ENCODE measurements around the gene DNAJC18.
"Not testable (repeated sequence)": the region's sequence is repeated elsewhere in the genome, so short reads cannot be mapped to it uniquely, and the experiment has no call there.

Gene DNAJC18

GRCh38 chr5:139439013-139439903 is at the start of gene DNAJC18:
Gene DNAJC18, minus strand, starts transcription at chr5:139439525. Its CDS starts 80 bp downstream, at chr5:139439445.
- DNase-seq: peak; percentile 95

- no peak for DNase-seq
Measured at GRCh38 chr5:139488260-139488659, 48.9 kb upstream of the DNAJC18 start.

- no peak for DNase-seq
Measured at GRCh38 chr5:139486201-139486600, 46.9 kb upstream of the DNAJC18 start.

DNA sequence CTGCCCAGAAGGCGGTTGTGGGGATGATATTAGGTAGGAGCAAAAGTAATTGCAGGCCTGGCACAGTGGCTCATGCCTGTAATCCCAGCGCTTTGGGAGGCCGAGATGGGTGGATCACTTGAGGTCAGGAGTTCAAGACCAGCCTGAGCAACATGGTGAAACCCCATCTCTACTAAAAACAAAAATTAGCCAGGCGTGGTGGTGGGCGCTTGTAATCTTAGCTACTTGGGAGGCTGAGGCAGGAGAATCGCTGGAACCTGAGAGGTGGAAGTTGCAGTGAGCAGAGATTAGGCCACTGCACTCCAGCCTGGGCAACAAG is 43.5 kb upstream of the DNAJC18 start:
- not testable (repeated sequence) for DNase-seq

GRCh38 chr5:139482050-139482889 is 42.9 kb upstream of the DNAJC18 start, which contains the start of gene STING1:
Gene STING1, minus strand, starts transcription at chr5:139482758. Its CDS starts 1,054 bp downstream, at chr5:139481704.
- DNase-seq: peak; percentile 81

GRCh38 chr5:139481580-139482049 is 42.3 kb upstream of the DNAJC18 start:
- no peak for DNase-seq

DNA sequence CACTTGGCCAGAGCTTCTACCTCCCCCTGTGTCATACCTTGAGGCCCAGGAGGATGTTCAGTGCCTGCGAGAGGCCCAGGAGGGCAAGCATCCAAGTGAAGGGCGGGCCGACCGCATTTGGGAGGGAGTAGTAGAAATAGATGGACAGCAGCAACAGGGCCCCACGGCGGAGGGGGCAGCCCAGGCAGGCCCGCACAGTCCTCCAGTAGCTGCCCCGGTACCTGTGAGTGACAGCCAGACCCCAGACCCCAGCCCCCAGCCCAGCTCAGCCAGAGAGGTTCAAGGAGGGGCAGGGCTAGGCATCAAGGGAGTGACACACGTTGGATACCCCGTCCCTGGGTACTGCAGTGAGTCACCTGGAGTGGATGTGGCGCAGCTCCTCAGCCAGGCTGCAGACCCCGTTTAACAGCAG is 41.8 kb upstream of the DNAJC18 start:
- no peak for DNase-seq

- not testable (repeated sequence) for DNase-seq
Measured at GRCh38 chr5:139479729-139480128, 40.4 kb upstream of the DNAJC18 start.

DNA sequence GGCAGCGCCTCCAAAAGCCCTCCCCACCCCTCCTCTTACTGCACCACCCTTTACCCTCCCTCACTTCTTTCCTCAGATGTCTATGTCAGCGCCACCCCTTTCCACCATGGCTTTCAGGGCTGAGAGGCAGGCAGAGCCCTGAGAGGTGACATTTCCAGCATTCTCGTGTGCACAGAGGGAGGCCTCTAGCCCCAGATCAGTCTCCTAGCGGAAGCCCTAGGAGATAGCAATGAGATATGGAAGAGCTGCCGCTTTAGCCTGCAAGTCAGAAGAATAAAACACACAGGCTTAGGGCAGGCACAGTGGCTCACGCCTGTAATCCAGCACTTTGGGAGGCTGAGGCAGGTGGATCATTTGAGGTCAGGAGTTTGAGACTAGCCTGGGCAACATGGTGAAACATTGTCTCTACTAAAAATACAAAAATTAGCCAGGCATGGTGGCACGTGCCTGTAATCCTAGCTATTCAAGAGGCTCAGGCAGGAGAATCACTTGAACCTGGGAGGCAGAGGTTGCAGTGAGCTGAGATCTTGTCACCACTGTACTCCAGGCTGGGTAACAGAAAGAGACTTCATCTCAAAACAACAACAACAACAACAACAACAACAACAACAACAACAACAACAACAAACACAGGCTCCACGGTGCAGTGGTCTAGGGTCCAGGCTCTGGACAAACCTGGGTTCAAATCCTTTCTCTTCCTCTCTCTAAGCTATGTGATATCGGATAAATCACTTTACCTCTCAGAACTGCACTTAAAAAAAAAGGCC is 39.5 kb upstream of the DNAJC18 start:
- DNase-seq: not testable (repeated sequence)

- no peak for DNase-seq
Measured at GRCh38 chr5:139475865-139476617, 36.7 kb upstream of the DNAJC18 start.

GRCh38 chr5:139474890-139475791 is 35.8 kb upstream of the DNAJC18 start:
- no peak for DNase-seq

DNA sequence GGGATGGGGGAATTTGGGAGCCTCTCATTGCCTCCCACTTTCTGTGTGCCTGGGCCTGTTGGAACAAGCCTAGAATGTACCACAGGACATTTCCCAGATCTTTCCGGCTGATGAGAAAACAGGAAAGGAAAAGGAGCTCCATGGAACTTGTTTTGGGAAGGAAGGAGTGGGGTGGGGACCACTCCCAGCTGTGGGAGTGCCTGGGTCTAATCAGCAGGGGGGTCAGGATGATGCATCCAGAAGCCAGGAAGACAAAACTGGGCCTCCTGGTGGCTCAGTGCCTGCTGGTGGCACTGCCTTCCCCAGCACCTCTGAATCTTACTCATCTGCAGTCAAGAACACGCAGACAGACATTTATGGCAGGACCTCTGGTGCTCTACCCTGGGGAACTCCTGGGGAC is 34.2 kb upstream of the DNAJC18 start:
- DNase-seq: no peak

GRCh38 chr5:139473105-139473504 is 33.8 kb upstream of the DNAJC18 start:
- no peak for DNase-seq

DNA sequence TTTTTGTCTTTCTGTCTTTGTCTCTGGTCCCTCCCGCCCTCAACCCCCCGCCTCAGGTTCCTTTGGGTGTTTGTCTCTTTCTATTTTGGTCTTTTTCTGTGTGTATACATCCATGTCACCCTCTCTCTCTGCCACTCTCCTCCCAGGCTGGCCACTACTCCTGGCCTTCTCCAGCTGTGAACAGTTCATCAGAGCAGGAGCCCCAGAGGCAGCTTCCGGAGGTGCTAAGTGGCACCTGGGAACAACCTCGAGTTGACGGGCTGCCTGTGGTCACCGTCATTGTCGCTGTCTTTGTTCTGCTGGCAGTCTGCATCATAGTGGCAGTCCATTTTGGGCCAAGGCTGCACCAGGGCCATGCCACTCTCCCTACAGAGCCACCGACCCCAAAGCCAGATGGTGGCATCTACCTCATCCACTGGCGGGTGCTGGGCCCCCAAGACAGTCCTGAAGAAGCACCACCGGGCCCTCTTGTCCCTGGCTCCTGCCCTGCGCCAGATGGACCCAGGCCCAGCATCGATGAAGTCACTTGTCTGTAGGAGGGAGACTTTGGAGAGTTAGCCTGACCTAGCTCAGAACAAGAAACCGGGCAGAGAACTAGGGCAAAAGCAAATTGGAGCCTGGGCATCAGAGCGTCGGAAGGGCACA is 33.2 kb upstream of the DNAJC18 start:
- no peak for DNase-seq

- no peak for DNase-seq
Measured at GRCh38 chr5:139470821-139471300, 31.5 kb upstream of the DNAJC18 start, which contains the start of gene SMIM33. Gene SMIM33, plus strand, starts transcription at chr5:139471004. Its CDS starts 118 bp downstream, at chr5:139471122.

- no peak for DNase-seq
Measured at GRCh38 chr5:139468421-139468931, 29.2 kb upstream of the DNAJC18 start.

DNA sequence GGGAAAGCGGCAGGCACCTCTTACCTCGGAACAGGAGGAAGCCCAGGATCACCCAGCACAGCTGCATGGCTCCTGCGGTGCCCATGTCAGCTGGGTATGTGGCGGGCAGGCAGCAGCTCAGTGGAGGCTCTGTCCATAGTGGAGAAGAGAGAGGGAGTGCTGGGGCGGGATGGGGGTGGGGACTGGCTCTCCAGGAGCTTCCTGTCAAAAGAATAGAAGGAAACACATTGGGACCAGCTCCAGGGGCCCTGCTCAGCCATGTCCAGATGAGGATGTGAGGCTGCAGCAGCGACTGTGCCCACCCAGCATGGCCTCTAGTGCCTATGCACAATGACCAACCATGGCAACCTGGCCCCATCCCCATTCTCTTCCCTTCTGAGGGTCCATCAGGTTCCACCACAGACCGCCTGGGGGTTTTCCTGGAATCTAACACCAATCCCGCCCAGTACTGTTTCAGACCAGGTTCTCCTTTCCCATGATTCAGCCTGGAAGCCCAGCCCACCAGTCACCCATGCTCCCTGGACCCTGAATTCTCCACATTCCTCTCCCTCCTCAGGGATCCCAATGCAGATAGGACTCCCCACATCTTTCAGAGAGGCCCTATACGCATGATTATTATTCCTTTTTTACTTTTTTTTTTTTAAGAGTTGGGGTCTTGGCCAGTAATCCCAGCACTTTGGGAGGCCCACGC is 23.4 kb upstream of the DNAJC18 start, which contains the start of gene ECSCR:
Gene ECSCR, minus strand, starts transcription at position 158 of the 691 bp plus-strand sequence. Its CDS starts 73 bp downstream, at position 85.
- no peak for DNase-seq

GRCh38 chr5:139461698-139462097 is 22.4 kb upstream of the DNAJC18 start:
- DNase-seq: no peak

DNA sequence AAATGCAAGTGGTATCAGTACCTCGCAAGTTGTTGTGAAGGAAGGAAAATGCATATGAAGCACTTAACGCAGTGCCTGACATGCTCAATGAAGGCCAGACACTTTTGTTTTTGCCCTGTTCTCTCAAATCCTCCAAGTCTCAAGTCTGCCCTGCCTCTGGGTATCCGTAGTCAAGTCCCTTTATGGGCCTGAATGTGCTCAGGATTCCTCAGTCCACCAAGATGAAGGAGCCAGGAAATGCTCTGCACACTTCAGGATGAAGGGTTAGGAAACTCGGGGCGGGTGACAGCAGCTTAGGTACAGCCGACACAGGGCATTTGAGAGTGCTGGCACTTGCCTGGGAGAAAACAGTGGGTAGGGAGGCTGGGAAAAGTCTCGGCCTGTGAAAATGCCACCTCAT is 21.9 kb upstream of the DNAJC18 start:
- no peak for DNase-seq

Data from stimulated activated CD8-positive, alpha-beta memory T cell treated with anti-CD3 and anti-CD28 coated beads, Interleukin-4, amount 100 ng/mL, for 48 hours (primary cell).